Measurements from ENCODE around the gene SELENOM. TPM values are rescaled to one million over a fixed set of nuclear protein-coding genes. Genes with fewer than 3 reads are reported as not detected.

The SELENOM gene
- total RNA-seq, 1 donor from 2014 or later, result 22.4 TPM

DNA sequence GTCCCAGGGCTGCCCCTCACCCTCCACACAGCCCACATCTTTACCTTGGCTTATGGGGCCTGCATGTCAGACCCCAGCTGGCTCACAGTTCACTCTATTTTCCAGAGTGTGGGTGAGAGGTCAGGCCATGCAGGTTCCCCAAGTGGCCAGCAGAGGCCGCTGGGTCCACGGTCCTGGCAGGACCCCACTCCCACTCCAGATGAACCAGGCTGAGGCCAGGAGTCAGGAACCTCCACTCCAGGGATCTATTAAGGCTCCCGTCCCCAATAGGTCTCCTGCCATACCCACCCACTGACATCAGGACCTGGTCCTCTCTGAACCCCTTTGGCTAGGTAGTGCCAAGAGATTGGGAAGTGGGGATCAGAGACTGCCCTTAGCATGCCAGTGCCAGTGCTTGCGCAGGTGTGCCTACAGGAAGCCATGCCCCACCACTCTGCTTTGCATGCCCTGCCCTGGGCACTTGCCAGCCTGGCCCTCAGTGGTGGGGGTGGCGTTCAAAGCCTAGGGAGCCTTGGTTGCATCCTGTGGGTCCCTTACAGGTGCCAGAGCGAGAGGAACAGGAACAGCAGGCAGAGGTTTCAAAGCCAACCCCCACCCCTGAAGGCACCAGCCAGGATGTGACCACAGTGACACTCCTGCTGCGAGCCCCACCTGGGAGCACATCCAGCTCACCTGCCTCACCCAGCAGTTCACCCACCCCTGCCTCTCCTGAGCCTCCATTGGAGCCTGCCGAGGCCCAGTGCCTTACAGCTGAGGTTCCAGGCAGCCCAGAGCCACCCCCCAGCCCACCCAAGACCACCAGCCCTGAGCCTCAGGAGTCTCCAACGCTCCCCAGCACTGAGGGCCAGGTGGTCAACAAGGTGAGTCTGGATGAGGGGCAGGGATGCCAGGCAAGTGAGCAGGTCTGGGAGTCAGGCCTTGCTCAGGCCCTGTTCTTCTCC, 17.9 kb downstream of the SELENOM start:
- Mint-ChIP-seq H3K4me3 (peak overlapping the region; percentile 52), H3K27me3 (no peaks in the 10 kb centered on the region), H3K4me1 (ENCODE audit: unreplicated experiment) (peaks cover under 1% of the 10 kb centered on the region), H3K9me3 (no peaks in the 10 kb centered on the region), H3K36me3 (no peaks in the 10 kb centered on the region), H3K27ac (no peak overlapping the region)
- TF ChIP-seq, protein P1, sequence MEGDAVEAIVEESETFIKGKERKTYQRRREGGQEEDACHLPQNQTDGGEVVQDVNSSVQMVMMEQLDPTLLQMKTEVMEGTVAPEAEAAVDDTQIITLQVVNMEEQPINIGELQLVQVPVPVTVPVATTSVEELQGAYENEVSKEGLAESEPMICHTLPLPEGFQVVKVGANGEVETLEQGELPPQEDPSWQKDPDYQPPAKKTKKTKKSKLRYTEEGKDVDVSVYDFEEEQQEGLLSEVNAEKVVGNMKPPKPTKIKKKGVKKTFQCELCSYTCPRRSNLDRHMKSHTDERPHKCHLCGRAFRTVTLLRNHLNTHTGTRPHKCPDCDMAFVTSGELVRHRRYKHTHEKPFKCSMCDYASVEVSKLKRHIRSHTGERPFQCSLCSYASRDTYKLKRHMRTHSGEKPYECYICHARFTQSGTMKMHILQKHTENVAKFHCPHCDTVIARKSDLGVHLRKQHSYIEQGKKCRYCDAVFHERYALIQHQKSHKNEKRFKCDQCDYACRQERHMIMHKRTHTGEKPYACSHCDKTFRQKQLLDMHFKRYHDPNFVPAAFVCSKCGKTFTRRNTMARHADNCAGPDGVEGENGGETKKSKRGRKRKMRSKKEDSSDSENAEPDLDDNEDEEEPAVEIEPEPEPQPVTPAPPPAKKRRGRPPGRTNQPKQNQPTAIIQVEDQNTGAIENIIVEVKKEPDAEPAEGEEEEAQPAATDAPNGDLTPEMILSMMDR (conservative IDR thresholded peaks at IDR 0.05), result peak; percentile 84
- DNase-seq (ENCODE audit: extremely low spot score, unreplicated experiment), result no peak

DNA sequence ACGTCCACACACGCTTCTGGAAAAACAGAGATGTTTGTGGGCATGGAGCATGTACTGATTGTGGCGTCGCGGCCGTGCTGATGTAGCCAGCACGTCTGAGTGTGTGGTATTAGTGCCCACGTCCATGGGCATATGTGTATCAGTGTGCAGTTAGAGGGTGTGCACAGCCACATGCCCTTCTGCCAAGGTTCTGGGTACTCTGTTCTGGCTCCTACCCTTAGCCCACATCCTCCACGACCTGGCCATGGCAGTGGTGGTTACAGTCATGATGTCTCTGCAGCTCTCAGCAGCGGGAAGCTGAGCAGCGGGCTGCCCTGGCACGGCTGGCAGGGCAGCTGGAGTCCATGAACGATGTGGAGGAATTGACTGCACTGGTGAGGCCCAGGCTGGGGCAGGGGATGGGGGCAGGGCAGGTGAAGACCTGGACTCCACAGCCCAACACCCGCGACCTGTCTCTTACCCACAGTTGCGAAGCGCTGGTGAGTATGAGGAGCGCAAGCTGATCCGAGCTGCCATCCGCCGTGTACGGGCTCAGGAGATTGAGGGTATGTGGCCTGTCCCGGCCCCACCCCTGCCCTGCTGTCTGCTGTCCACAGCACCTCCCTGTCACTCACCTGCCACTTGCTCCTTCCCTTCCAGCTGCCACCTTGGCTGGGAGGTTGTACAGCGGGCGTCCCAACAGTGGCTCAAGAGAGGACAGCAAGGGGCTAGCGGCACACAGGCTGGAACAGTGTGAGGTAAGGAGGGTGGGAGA, 19.0 kb downstream of the SELENOM start:
- Mint-ChIP-seq H3K4me3 (no peak overlapping the region), H3K27ac (no peak overlapping the region), H3K27me3 (no peaks in the 10 kb centered on the region), H3K36me3 (no peaks in the 10 kb centered on the region), H3K9me3 (no peaks in the 10 kb centered on the region), H3K4me1 (ENCODE audit: unreplicated experiment) (peaks cover 8% of the 10 kb centered on the region)
- DNase-seq (ENCODE audit: extremely low spot score, unreplicated experiment), result no peak
- TF ChIP-seq, protein P1 (conservative IDR thresholded peaks at IDR 0.05), result no peak

DNA sequence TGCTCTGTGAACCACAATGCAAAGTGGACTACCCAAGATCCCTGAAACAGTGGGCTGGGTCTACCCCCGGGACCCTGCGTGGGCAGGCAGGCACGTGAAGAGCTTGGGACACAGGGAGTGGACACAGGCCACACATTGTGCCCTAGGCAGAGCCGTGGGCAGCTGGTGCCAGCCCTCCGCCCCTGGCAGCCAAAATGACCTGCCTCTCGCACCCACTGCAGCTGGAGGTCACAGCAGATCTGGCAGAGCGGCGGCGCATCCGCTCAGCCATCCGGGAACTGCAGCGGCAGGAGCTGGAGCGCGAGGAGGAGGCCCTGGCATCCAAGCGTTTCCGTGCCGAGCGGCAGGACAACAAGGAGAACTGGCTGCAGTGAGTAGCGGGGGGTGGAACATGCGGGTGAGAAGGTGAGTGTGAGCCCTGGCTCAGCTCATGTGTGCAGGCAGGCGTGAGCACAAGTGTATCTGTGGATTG, 19.6 kb downstream of the SELENOM start:
- H3K4me3 Mint-ChIP-seq, result no peak overlapping the region
- TF ChIP-seq, protein P1 (conservative IDR thresholded peaks at IDR 0.05), result no peak
- no peaks in the 10 kb centered on the region for H3K9me3 Mint-ChIP-seq
- H3K36me3 Mint-ChIP-seq, result no peaks in the 10 kb centered on the region
- H3K27ac Mint-ChIP-seq, result no peak overlapping the region
- peaks cover 14% of the 10 kb centered on the region for H3K4me1 Mint-ChIP-seq (ENCODE audit: unreplicated experiment)
- no peak for DNase-seq (ENCODE audit: extremely low spot score, unreplicated experiment)
- no peaks in the 10 kb centered on the region for H3K27me3 Mint-ChIP-seq

DNA sequence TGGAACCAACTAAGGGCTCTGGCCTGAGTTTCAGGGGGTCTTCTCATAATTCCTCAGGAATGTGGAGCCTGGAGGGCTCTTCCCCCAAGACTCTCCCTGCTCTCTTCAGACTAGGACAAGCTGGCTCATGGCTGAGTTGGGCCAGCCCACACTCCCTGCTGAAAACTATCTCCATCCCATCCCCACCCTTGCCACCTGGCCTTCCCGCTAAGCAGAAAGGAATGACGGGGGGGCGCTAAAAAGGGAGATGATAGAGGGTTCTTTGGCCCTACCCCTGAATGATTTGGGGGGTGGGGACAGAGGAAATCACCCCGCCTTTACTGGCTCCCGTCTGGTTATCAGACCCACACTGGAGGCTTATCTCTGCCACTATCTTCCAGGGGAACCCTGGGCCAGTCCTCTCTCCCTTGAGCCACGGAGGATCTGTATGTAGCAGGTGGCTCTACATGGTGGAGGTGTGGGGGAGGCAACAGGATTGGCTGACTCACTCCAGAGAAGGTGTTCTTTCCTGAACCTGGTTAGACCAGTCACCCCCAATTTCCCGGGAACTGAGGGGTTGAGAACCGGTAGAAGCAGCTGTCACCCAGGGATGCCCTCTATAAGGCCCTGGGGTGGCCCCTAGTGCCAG, 20.6 kb downstream of the SELENOM start:
- H3K4me3 Mint-ChIP-seq, result peak overlapping the region; percentile 62
- TF ChIP-seq, protein P1 (conservative IDR thresholded peaks at IDR 0.05), result no peak
- no peak overlapping the region for H3K27ac Mint-ChIP-seq
- DNase-seq (ENCODE audit: extremely low spot score, unreplicated experiment), result no peak
- H3K27me3 Mint-ChIP-seq, result no peaks in the 10 kb centered on the region
- H3K36me3 Mint-ChIP-seq, result no peaks in the 10 kb centered on the region
- no peaks in the 10 kb centered on the region for H3K9me3 Mint-ChIP-seq
- H3K4me1 Mint-ChIP-seq (ENCODE audit: unreplicated experiment), result peaks cover 22% of the 10 kb centered on the region

DNA sequence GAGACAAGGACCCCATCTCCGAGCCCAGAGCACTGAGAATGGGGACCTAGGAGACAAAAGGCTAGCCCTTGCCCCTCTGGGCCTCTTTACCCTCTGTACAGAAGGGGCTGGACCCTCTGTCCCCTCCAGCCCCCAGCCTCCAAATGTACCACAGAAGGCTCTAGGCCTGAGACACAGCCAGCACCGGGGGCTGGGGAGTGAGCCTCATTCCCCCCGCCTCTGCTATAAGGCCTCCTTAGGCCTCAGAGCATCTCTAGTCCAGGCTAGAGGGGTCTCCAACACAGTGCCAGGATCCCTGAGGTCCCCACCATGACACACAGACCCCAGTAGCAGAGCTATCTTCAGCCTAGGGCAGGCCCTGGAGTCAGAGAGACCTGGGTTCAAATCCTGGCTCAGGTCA, 21.4 kb downstream of the SELENOM start:
- peak overlapping the region; percentile 84 for H3K4me3 Mint-ChIP-seq

More for the DNA sequence above, 21.4 kb downstream of the SELENOM start:
- no peaks in the 10 kb centered on the region for H3K9me3 Mint-ChIP-seq
- no peaks in the 10 kb centered on the region for H3K27me3 Mint-ChIP-seq
- H3K27ac Mint-ChIP-seq, result no peak overlapping the region
- TF ChIP-seq, protein P1 (conservative IDR thresholded peaks at IDR 0.05), result no peak
- DNase-seq (ENCODE audit: extremely low spot score, unreplicated experiment), result no peak
- H3K4me1 Mint-ChIP-seq (ENCODE audit: unreplicated experiment), result peaks cover 26% of the 10 kb centered on the region
- no peaks in the 10 kb centered on the region for H3K36me3 Mint-ChIP-seq

All from type B pancreatic cell (in vitro differentiated cells).